Loucy (cell line): ENCODE measurements around the gene ANKRD65.

ENCODE experiments used
- H2AFZ ChIP-seq: fragments of 200-600 bp; sonication (generic); 2 replicates; pipeline ENCODE4 v1.6.0; 2016; ENCODE audit warnings: antibody characterized with exemption, mild to moderate bottlenecking, low read length, moderate library complexity
- H3F3A ChIP-seq: fragments of 200-600 bp; 2 replicates; pipeline ENCODE4 v1.6.0; 2016; ENCODE audit warnings: antibody characterized with exemption, low read depth, mild to moderate bottlenecking
- H3K27me3 ChIP-seq: fragments of 200-600 bp; sonication (generic); 2 replicates; pipeline ENCODE4 v1.6.1; 2014; ENCODE audit warnings: low read length, mild to moderate bottlenecking; ENCODE audit not compliant: insufficient read depth, poor library complexity, severe bottlenecking
- H3K36me3 ChIP-seq: fragments of 200-600 bp; sonication (generic); 2 replicates; pipeline ENCODE4 v1.6.1; 2016; ENCODE audit warnings: low read length; ENCODE audit not compliant: insufficient read depth
- H3K4me1 ChIP-seq: fragments of 200-600 bp; sonication (generic); 2 replicates; pipeline ENCODE4 v1.5.1; 2014; ENCODE audit warnings: low read length, mild to moderate bottlenecking; ENCODE audit not compliant: insufficient read depth, poor library complexity, severe bottlenecking
- H3K4me2 ChIP-seq: fragments of 200-600 bp; sonication (generic); 2 replicates; pipeline ENCODE4 v1.6.0; 2014; ENCODE audit warnings: antibody characterized with exemption, low read length, low read depth, mild to moderate bottlenecking; ENCODE audit not compliant: poor library complexity, severe bottlenecking
- H3K4me3 ChIP-seq: fragments of 200-600 bp; sonication (generic); 2 replicates; pipeline ENCODE4 v1.5.1; 2014; ENCODE audit warnings: low read length, mild to moderate bottlenecking, mixed read lengths; ENCODE audit not compliant: poor library complexity, severe bottlenecking
- H3K79me2 ChIP-seq: fragments of 200-600 bp; sonication (generic); 2 replicates; pipeline ENCODE4 v1.6.1; 2014; ENCODE audit warnings: low read length; ENCODE audit not compliant: insufficient read depth
- H3K9ac ChIP-seq: fragments of 200-600 bp; sonication (generic); 2 replicates; pipeline ENCODE4 v1.6.0; 2014; ENCODE audit warnings: mild to moderate bottlenecking, low read depth, low read length, moderate library complexity; ENCODE audit not compliant: poor library complexity, severe bottlenecking
- H3K9me2 ChIP-seq: fragments of 200-600 bp; sonication (generic); replicated peaks from 2 replicates; pipeline ENCODE4 v1.6.1; 2016; ENCODE audit warnings: low read depth, low read length, mixed read lengths
- H3K9me3 ChIP-seq: fragments of 200-600 bp; sonication (generic); 2 replicates; pipeline ENCODE4 v1.6.1; 2014; ENCODE audit warnings: mild to moderate bottlenecking, antibody characterized with exemption, low read length, low read depth; ENCODE audit not compliant: insufficient read depth
- H4K20me1 ChIP-seq: fragments of 200-600 bp; sonication (generic); 2 replicates; pipeline ENCODE4 v1.6.0; 2014; ENCODE audit warnings: antibody characterized with exemption, low read length, mild to moderate bottlenecking; ENCODE audit not compliant: insufficient read depth, poor library complexity, severe bottlenecking
- CTCF ChIP-seq: fragments of 200-600 bp; sonication (generic); conservative IDR thresholded peaks from 2 replicates; pipeline ENCODE4 v1.5.1; 2014; ENCODE audit warnings: mild to moderate bottlenecking, antibody characterized with exemption, low read length
- EZH2phosphoT487 ChIP-seq: fragments of 200-600 bp; IDR thresholded peaks from 2 replicates; pipeline ENCODE4 v1.6.1; 2018; ENCODE audit warnings: antibody characterized with exemption, mild to moderate bottlenecking, moderate library complexity, borderline replicate concordance

Gene ANKRD65

GRCh38 chr1:1373815-1374588, 47.1 kb downstream of the ANKRD65 start:
- peaks cover 26% of the 10 kb centered on the region for H4K20me1 ChIP-seq
- no peaks in the 10 kb centered on the region for H3K9me2 ChIP-seq
- H3K27me3 ChIP-seq, result no peaks in the 10 kb centered on the region
- H3K4me3 ChIP-seq, result peak overlapping the region; percentile 92
- peak overlapping the region; percentile 99 for H3K4me2 ChIP-seq
- no peaks in the 10 kb centered on the region for H3K9me3 ChIP-seq
- TF ChIP-seq CTCF (no peak), EZH2phosphoT487 (no peak)
- H2AFZ ChIP-seq, result no peak overlapping the region
- H3K4me1 ChIP-seq, result peaks cover 40% of the 10 kb centered on the region
- peak overlapping the region; percentile 97 for H3K9ac ChIP-seq
- H3K36me3 ChIP-seq, result no peaks in the 10 kb centered on the region
- H3K79me2 ChIP-seq, result peaks cover 40% of the 10 kb centered on the region
- H3F3A ChIP-seq, result no peaks in the 10 kb centered on the region

- H3F3A ChIP-seq, result no peaks in the 10 kb centered on the region
- no peaks in the 10 kb centered on the region for H3K9me3 ChIP-seq
- peaks cover 40% of the 10 kb centered on the region for H3K79me2 ChIP-seq
- peak overlapping the region; percentile 99 for H3K4me2 ChIP-seq
- H2AFZ ChIP-seq, result no peak overlapping the region
- H4K20me1 ChIP-seq, result peaks cover 26% of the 10 kb centered on the region
- H3K4me1 ChIP-seq, result peaks cover 40% of the 10 kb centered on the region
- no peaks in the 10 kb centered on the region for H3K36me3 ChIP-seq
- H3K9me2 ChIP-seq, result no peaks in the 10 kb centered on the region
- peak overlapping the region; percentile 97 for H3K9ac ChIP-seq
- peak overlapping the region; percentile 92 for H3K4me3 ChIP-seq
- no peak for TF ChIP-seq EZH2phosphoT487
- TF ChIP-seq CTCF, result no peak
- H3K27me3 ChIP-seq, result no peaks in the 10 kb centered on the region
Measured at GRCh38 chr1:1373051-1373814, 47.8 kb downstream of the ANKRD65 start.

DNA sequence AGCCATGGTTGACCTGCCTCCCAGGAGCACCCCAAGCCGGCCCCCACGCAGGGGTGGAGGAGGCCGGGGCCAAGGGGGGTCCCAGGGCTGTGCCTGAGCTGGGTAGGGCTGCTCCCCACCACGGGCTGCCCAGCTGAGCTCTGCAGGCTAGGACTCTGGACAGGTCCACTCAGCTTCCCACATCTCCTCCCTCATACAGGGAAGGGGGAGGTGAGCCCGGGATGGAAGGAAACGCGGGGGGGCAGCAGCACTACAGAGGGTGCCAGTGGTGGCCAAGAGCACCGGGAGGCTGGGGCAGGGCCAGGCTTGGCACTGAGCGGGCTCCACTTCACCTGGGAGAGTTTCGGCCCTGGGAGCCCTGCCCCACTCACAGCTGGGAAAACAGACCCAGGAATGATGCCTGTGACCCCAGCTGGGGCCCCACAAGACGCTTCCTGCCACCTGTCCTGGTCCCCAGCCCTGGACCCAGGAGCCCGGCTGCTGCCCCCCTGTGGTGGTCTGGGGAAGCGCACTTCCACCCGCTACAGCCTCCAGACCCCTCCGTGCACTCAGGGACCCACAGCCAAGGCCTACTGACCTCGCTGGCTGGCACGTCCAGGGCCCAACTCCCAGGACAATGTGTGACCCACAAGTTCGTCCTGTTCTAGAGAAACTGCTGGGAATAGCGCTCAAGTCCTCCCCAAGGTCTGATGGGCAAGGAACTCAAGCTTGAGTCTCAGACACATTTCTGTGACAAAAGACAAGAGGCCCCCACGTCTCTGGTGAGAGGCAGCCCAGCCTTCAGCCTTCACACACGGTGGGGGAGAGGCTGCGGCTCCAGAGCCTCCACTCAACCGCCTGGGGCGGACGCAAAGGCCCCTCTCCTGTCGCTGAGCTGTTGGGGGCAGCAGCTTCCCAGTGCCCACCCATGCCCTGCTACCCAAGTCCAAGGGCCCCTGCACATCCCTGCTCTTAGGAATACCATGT, 49.0 kb downstream of the ANKRD65 start:
- no peak overlapping the region for H2AFZ ChIP-seq
- H3F3A ChIP-seq, result no peaks in the 10 kb centered on the region
- H3K9ac ChIP-seq, result peak overlapping the region; percentile 16
- peak overlapping the region; percentile 66 for H3K4me3 ChIP-seq
- no peaks in the 10 kb centered on the region for H3K9me3 ChIP-seq
- H4K20me1 ChIP-seq, result peaks cover 26% of the 10 kb centered on the region
- no peaks in the 10 kb centered on the region for H3K9me2 ChIP-seq
- peaks cover 40% of the 10 kb centered on the region for H3K79me2 ChIP-seq
- TF ChIP-seq CTCF (peak; percentile 86), EZH2phosphoT487 (no peak)
- H3K27me3 ChIP-seq, result no peaks in the 10 kb centered on the region
- H3K4me1 ChIP-seq, result peaks cover 40% of the 10 kb centered on the region
- no peaks in the 10 kb centered on the region for H3K36me3 ChIP-seq
- peak overlapping the region; percentile 99 for H3K4me2 ChIP-seq
